ENCODE results near the gene ASB18.

DNA sequence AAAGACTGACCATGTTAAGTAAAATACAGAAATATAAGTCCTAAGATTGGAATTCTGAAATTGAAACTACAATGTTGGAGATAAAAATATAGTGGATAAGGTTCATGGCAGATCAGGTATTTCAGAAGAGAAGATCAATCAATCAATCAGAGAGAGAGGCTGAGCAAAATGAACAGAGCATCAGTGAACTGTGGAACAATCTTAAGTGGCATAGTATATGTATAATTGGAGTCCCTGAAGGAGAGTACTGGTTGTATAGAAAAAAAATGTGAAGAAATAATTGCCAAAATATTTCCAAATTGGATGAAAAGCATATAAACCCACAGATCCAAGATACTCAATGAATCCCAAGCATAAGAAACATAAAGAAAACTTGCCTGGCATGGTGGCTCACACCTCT is 35.0 kb downstream of the ASB18 start:
- TF ChIP-seq POLR2A (IDR thresholded peaks at IDR 0.05; ENCODE audit: low read length) (no peak), GATA1 (IDR thresholded peaks at IDR 0.05; ENCODE audit: low read depth, low read length) (no peak)

All from erythroblast (primary cell).